H1 (cell line): ENCODE measurements around the gene GNL2. TPM values are rescaled to one million over a fixed set of nuclear protein-coding genes. Genes with fewer than 3 reads are reported as not detected.

ENCODE experiments used
- CTCF ChIA-PET: fragments of 300-600 bp; sonication (Branson Sonifier 250); formaldehyde crosslinking; loops from one replicate; lab custom pipeline; 2021; ENCODE audit not compliant: partially characterized antibody; lab: Charles Lee
- POLR2A ChIA-PET: fragments of 300-600 bp; sonication (Branson Sonifier 250); formaldehyde crosslinking; loops from one replicate; lab custom pipeline; 2021; ENCODE audit warnings: inconsistent platforms; ENCODE audit not compliant: partially characterized antibody; lab: Charles Lee
- DNase-seq, 2 experiments: peaks; one replicate each; pipeline versions ENCODE4 v3.0.0 to v3.0.0-alpha.2; 2010 to 2022; ENCODE audit warnings: low spot score in 2 of 2, low read depth in 1 of 2, mixed read lengths in 1 of 2
- FAIRE-seq: peaks from 2 replicates; lab custom pipeline; 2011; peaks lifted over from hg19 to GRCh38; lab: Jason Lieb, UNC
- H2AFZ ChIP-seq: 2 replicates; pipeline ENCODE4 v1.8.1; 2012; ENCODE audit warnings: low read length, inconsistent platforms
- H2AK5ac ChIP-seq: 2 replicates; pipeline ENCODE4 v1.6.1; 2013; ENCODE audit warnings: low read depth, low read length
- H2BK120ac ChIP-seq: replicated peaks from 2 replicates; pipeline ENCODE3; 2013; ENCODE audit warnings: low read depth, low read length, inconsistent platforms
- H2BK12ac ChIP-seq: 2 replicates; pipeline ENCODE4 v1.6.1; 2013; ENCODE audit warnings: low read depth, low read length
- H2BK15ac ChIP-seq: 2 replicates; pipeline ENCODE4 v1.6.1; 2013; ENCODE audit warnings: low read length
- H2BK20ac ChIP-seq: 2 replicates; pipeline ENCODE4 v1.6.1; 2013; ENCODE audit warnings: low read length
- H2BK5ac ChIP-seq: 2 replicates; pipeline ENCODE4 v1.6.1; 2013; ENCODE audit warnings: low read depth, low read length
- H3K14ac ChIP-seq: 2 replicates; pipeline ENCODE4 v1.6.1; 2013; ENCODE audit warnings: inconsistent platforms; ENCODE audit not compliant: insufficient read length
- H3K18ac ChIP-seq: 2 replicates; pipeline ENCODE4 v1.6.1; 2013; ENCODE audit warnings: low read length; ENCODE audit errors: extremely low read depth
- H3K23ac ChIP-seq: 2 replicates; pipeline ENCODE4 v1.6.1; 2013; ENCODE audit warnings: inconsistent platforms; ENCODE audit not compliant: insufficient read length
- H3K23me2 ChIP-seq: 2 replicates; pipeline ENCODE4 v1.6.1; 2013; ENCODE audit warnings: low read depth, low read length
- H3K27ac ChIP-seq: 2 replicates; pipeline ENCODE4 v1.6.1; 2011; ENCODE audit warnings: low read depth, low read length, inconsistent platforms
- H3K27me3 ChIP-seq, 4 experiments: replicated peaks in 1 of 4; 1 replicate in 1 of 4; 2 replicates in 3 of 4; pipeline versions ENCODE4 v1.6.1 to v1.8.1; 2011 to 2013; ENCODE audit warnings: low read length in 3 of 4, mild to moderate bottlenecking in 3 of 4, inconsistent platforms in 2 of 4, mixed read lengths in 2 of 4, moderate library complexity in 1 of 4; ENCODE audit not compliant: control insufficient read depth in 3 of 4, insufficient read depth in 3 of 4; ENCODE audit errors: extremely low read depth in 1 of 4
- H3K36me3 ChIP-seq, 4 experiments: 2 replicates each; pipeline versions ENCODE4 v1.6.1 to v1.8.1; 2011 to 2013; ENCODE audit warnings: mild to moderate bottlenecking in 4 of 4, low read length in 3 of 4, moderate library complexity in 2 of 4, control low read depth in 1 of 4, inconsistent platforms in 1 of 4; ENCODE audit not compliant: insufficient read depth in 4 of 4, control insufficient read depth in 2 of 4
- H3K4ac ChIP-seq: replicated peaks from 2 replicates; pipeline ENCODE3; 2013; ENCODE audit warnings: low read length, low read depth, mixed read lengths, inconsistent platforms; ENCODE audit not compliant: insufficient read length
- H3K4me1 ChIP-seq, 4 experiments: replicated peaks in 1 of 4; 1 replicate in 1 of 4; 2 replicates in 3 of 4; pipeline versions ENCODE4 v1.6.1 to v1.8.1; 2011 to 2013; ENCODE audit warnings: low read length in 3 of 4, inconsistent platforms in 2 of 4, mixed read lengths in 1 of 4; ENCODE audit not compliant: insufficient read depth in 4 of 4, control insufficient read depth in 3 of 4
- H3K4me2 ChIP-seq, 2 experiments: 2 replicates each; pipeline versions ENCODE4 v1.6.1 to v1.8.1; 2011 to 2013; ENCODE audit warnings: low read depth in 2 of 2, low read length in 2 of 2, control low read depth in 1 of 2, inconsistent platforms in 1 of 2, mild to moderate bottlenecking in 1 of 2; ENCODE audit not compliant: insufficient read depth in 1 of 2
- H3K4me3 ChIP-seq, 4 experiments: fragments of 200-600, 300-600 bp in 1 of 4; sonication (generic), shearing (Covaris generic), sonication (Bioruptor Twin) in 1 of 4; 2 replicates each; pipeline versions ENCODE4 v1.5.1 to v1.8.1; 2011 to 2016; ENCODE audit warnings: low read length in 4 of 4, low read depth in 3 of 4, control low read depth in 2 of 4, inconsistent platforms in 2 of 4, mild to moderate bottlenecking in 2 of 4, mixed read lengths in 1 of 4, moderate library complexity in 1 of 4; ENCODE audit not compliant: insufficient read depth in 2 of 4; ENCODE audit errors: extremely low read depth in 1 of 4
- H3K56ac ChIP-seq: replicated peaks from 2 replicates; pipeline ENCODE3; 2013; ENCODE audit warnings: low read depth, mild to moderate bottlenecking, mixed read lengths, low read length, inconsistent platforms; ENCODE audit not compliant: insufficient read length
- H3K79me1 ChIP-seq: 2 replicates; pipeline ENCODE4 v1.6.1; 2013; ENCODE audit warnings: low read depth, low read length, control low read depth
- H3K79me2 ChIP-seq, 2 experiments: 2 replicates each; pipeline versions ENCODE4 v1.6.1 to v1.8.1; 2012 to 2013; ENCODE audit warnings: low read length in 2 of 2, mild to moderate bottlenecking in 2 of 2, inconsistent platforms in 1 of 2; ENCODE audit not compliant: insufficient read depth in 2 of 2, control insufficient read depth in 1 of 2
- H3K9ac ChIP-seq, 4 experiments: replicated peaks in 1 of 4; 1 replicate in 1 of 4; 2 replicates in 3 of 4; pipeline versions ENCODE4 v1.6.1 to v1.8.1; 2011 to 2013; ENCODE audit warnings: low read depth in 3 of 4, low read length in 3 of 4, control low read depth in 2 of 4, mild to moderate bottlenecking in 2 of 4, moderate library complexity in 2 of 4, inconsistent platforms in 1 of 4; ENCODE audit errors: extremely low read depth in 1 of 4
- H3K9me3 ChIP-seq, 2 experiments: 2 replicates each; pipeline versions ENCODE4 v1.6.1 to v1.8.1; 2012 to 2013; ENCODE audit warnings: mild to moderate bottlenecking in 2 of 2, moderate library complexity in 2 of 2, control low read depth in 1 of 2, inconsistent platforms in 1 of 2, low read depth in 1 of 2, low read length in 1 of 2, mixed read lengths in 1 of 2; ENCODE audit not compliant: insufficient read depth in 2 of 2
- H4K20me1 ChIP-seq, 2 experiments: replicated peaks in 1 of 2; 2 replicates each; pipeline versions ENCODE3 to v1.8.1; 2011 to 2013; ENCODE audit warnings: inconsistent platforms in 2 of 2, low read length in 2 of 2, mild to moderate bottlenecking in 1 of 2; ENCODE audit not compliant: insufficient read depth in 2 of 2, control insufficient read depth in 1 of 2
- H4K5ac ChIP-seq: 2 replicates; pipeline ENCODE4 v1.6.1; 2013; ENCODE audit warnings: low read length, low read depth, mixed read lengths, inconsistent platforms; ENCODE audit not compliant: insufficient read length
- H4K8ac ChIP-seq: 2 replicates; pipeline ENCODE4 v1.8.0; 2013; ENCODE audit warnings: mild to moderate bottlenecking, moderate library complexity, low read length, inconsistent platforms; ENCODE audit not compliant: insufficient read depth; ENCODE audit errors: extremely low read depth
- H4K91ac ChIP-seq: replicated peaks from 2 replicates; pipeline ENCODE3; 2013; ENCODE audit warnings: low read length, mixed read lengths, inconsistent platforms; ENCODE audit not compliant: insufficient read length
- ATF3 ChIP-seq: IDR thresholded peaks from 2 replicates; pipeline ENCODE4 v1.6.1; 2011; ENCODE audit warnings: low read depth, mild to moderate bottlenecking, low read length; ENCODE audit not compliant: insufficient read depth
- CTBP2 ChIP-seq: IDR thresholded peaks from 2 replicates; pipeline ENCODE4 v1.7.0; 2011; ENCODE audit warnings: borderline replicate concordance, mild to moderate bottlenecking, moderate library complexity, mixed read lengths, low read length; ENCODE audit not compliant: insufficient read depth, insufficient read length
- KDM5A ChIP-seq: fragments of 200-600 bp; IDR thresholded peaks from 2 replicates; pipeline ENCODE4 v1.7.1; 2012; ENCODE audit warnings: mild to moderate bottlenecking, low read length, inconsistent platforms, mixed read lengths
- RFX5 ChIP-seq: IDR thresholded peaks from 2 replicates; pipeline ENCODE4 v1.6.1; 2011; ENCODE audit warnings: low read depth, low read length, improper control_type of control experiment, borderline replicate concordance
- SIRT6 ChIP-seq: IDR thresholded peaks from one replicate; pipeline ENCODE4 v1.7.1; 2012; ENCODE audit warnings: low read length, inconsistent platforms
- SP2 ChIP-seq: IDR thresholded peaks from 2 replicates; pipeline ENCODE4 v1.6.1; 2012; ENCODE audit warnings: mild to moderate bottlenecking, low read length, inconsistent platforms
- YY1 ChIP-seq: IDR thresholded peaks from 2 replicates; pipeline ENCODE4 v1.6.1; 2011; ENCODE audit warnings: low read depth, mild to moderate bottlenecking, low read length
- WGBS, 2 experiments: shearing (Covaris generic) in 1 of 2; methylation state at CpG; one replicate each; pipeline versions ENCODE4 v1.1.6 to v1.1.7; 2013 to 2015; ENCODE audit warnings: low lambda C conversion rate in 2 of 2, mixed read lengths in 2 of 2, inconsistent platforms in 1 of 2, low coverage in 1 of 2, missing lambda C conversion rate in 1 of 2; ENCODE audit not compliant: insufficient replicate concordance in 2 of 2, insufficient coverage in 1 of 2, insufficient read length in 1 of 2; ENCODE audit errors: extremely low coverage in 1 of 2, missing lambda C conversion rate in 1 of 2; 5-methylcytosine and 5-hydroxymethylcytosine counted together
- polyA plus RNA-seq, 7 experiments: library from polyadenylated mRNA; depleted of rRNA in 3 of 7; stranded (reverse) in 5 of 7; unstranded in 2 of 7; fragments of >200 nt in 5 of 7; fragments of 200-250 nt in 2 of 7; gene quantifications; 1 replicate in 5 of 7; 2 replicates in 1 of 7; 4 replicates in 1 of 7; pipeline versions ENCODE4 v1.2.1 to v1.2.3, GENCODE V29; 2011 to 2013; ENCODE audit warnings: missing spikeins in 2 of 7, mixed read lengths in 2 of 7
- total RNA-seq: library from RNA; stranded (reverse); fragmentation: NEBNext Ultra II Directional; extraction: Animal tissue kit (Norgen Biotek cat#: 25700); gene quantifications from 2 replicates; pipeline ENCODE4 v1.2.1, GENCODE V29; 2021

GNL2 gene
- total and polyA plus RNA-seq, 2 of the 8 experiments (the other 6 are each of a cell fraction or from before 2014, with no cell fraction given) = 22.2 to 88.3 TPM

- Histone ChIP-seq H3K14ac (no peak overlapping the region), H4K5ac (no peak overlapping the region), H3K27me3 (peaks cover 0 to 16% (median 9%) of the 10 kb centered on the region in 4 experiments; a peak in 3 of 7 replicates), H2BK120ac (no peak overlapping the region), H3K23ac (no peak overlapping the region), H3K4me1 (no peaks in the 10 kb centered on the region), H4K91ac (no peak overlapping the region), H2AFZ (no peak overlapping the region), H3K23me2 (no peaks in the 10 kb centered on the region), H2BK5ac (no peak overlapping the region), H3K9me3 (no peaks in the 10 kb centered on the region), H3K79me1 (no peaks in the 10 kb centered on the region), H4K20me1 (no peaks in the 10 kb centered on the region), H3K27ac (no peak overlapping the region), H2BK20ac (no peak overlapping the region), H3K79me2 (no peaks in the 10 kb centered on the region), H2BK12ac (no peak overlapping the region), H2AK5ac (no peak overlapping the region), H3K18ac (no peak overlapping the region), H3K4ac (no peak overlapping the region), H3K4me2 (no peak overlapping the region), H3K4me3 (no peak overlapping the region), H3K36me3 (no peaks in the 10 kb centered on the region), H2BK15ac (no peak overlapping the region), H4K8ac (no peak overlapping the region), H3K9ac (no peak overlapping the region)
- DNase-seq (no peak), FAIRE-seq (no peak)
- WGBS, 2 experiments = 81% methylated on average over 2 of the region's 2 CpGs; no CpG with 5 or more reads in 1 of the 2 experiments
- ChIA-PET CTCF (interaction anchor here (12.9 to 13.4 kb wide), 2 partner anchors 10 to 71 kb away, joined by 206 to 400 read pairs; a partner anchor contains a TSS), POLR2A (interaction anchor here (1.9 kb wide), 1 partner anchor 14 kb away, joined by 9 read pairs; the partner anchor contains the start of gene GNL2)
- TF ChIP-seq KDM5A (no peak), RFX5 (no peak), CTBP2 (no peak), YY1 (no peak), SIRT6 (no peak), SP2 (no peak), ATF3 (no peak)
- TF ChIP-seq, all 59 proteins: peak for 0
- H3K56ac ChIP-seq = no peak overlapping the region
These were observed 14.3 kb upstream of the GNL2 start for GRCh38 chr1:37609994-37610393.
